Gastrocnemius medialis (tissue), 4 donors: Measurements from ENCODE around the gene METRNL. TPM values are rescaled to one million over a fixed set of nuclear protein-coding genes. Genes with fewer than 3 reads are reported as not detected.
"Not testable (repeated sequence)": the region's sequence is repeated elsewhere in the genome, so short reads cannot be mapped to it uniquely, and the experiment has no call there.

Experiments
- ATAC-seq, 2 donors: fragments of 150-250 bp; one replicate each; pipeline ENCODE4 v1.9.1; 2016
- DNase-seq, 2 donors: peaks; one replicate each; pipeline ENCODE4 v3.0.0-alpha.2; 2019
- H3K27ac ChIP-seq, 4 donors: fragments of 200-600 bp; sonication (generic); 1 replicate in 1 of 4; 2 replicates in 3 of 4; pipeline ENCODE4 v1.5.1; 2016 to 2018; ENCODE audit warnings: mild to moderate bottlenecking in 2 of 4, moderate library complexity in 1 of 4
- H3K27me3 ChIP-seq, 3 donors: fragments of 200-600 bp; sonication (generic) in 2 of 3; 1 replicate in 1 of 3; 2 replicates in 2 of 3; pipeline versions ENCODE4 v1.5.1 to v1.6.0; 2016 to 2019; ENCODE audit warnings: mild to moderate bottlenecking in 1 of 3, moderate library complexity in 1 of 3
- H3K36me3 ChIP-seq, 2 donors: fragments of 200-600 bp; sonication (generic) in 1 of 2; one replicate each; pipeline ENCODE4 v1.5.1; 2017 to 2018
- H3K4me1 ChIP-seq, 2 donors: fragments of 200-600 bp; sonication (generic) in 1 of 2; one replicate each; pipeline ENCODE4 v1.5.1; 2016 to 2017; ENCODE audit warnings: mild to moderate bottlenecking in 2 of 2
- H3K4me3 ChIP-seq, 4 donors: fragments of 200-600 bp; sonication (generic) in 3 of 4; 1 replicate in 1 of 4; 2 replicates in 3 of 4; pipeline ENCODE4 v1.5.1; 2016 to 2019; ENCODE audit warnings: mild to moderate bottlenecking in 2 of 4
- H3K9me3 ChIP-seq, 3 donors: fragments of 200-600 bp; sonication (generic) in 2 of 3; 1 replicate in 1 of 3; 2 replicates in 2 of 3; pipeline ENCODE4 v1.5.1; 2016 to 2019
- CTCF ChIP-seq, 5 experiments: fragments of 450-650 bp in 3 of 5; fragments of 200-600 bp in 2 of 5; sonication (generic) in 2 of 5; IDR thresholded peaks in 4 of 5; conservative IDR thresholded peaks in 1 of 5; 1 replicate in 4 of 5; 2 replicates in 1 of 5; pipeline ENCODE4 v1.5.1; 2016 to 2019; ENCODE audit warnings: antibody characterized with exemption in 5 of 5, mild to moderate bottlenecking in 3 of 5, moderate library complexity in 3 of 5
- POLR2A ChIP-seq, 2 donors: fragments of 450-650 bp; IDR thresholded peaks; one replicate each; pipeline ENCODE4 v1.6.1; 2017; ENCODE audit warnings: antibody characterized with exemption in 2 of 2, mild to moderate bottlenecking in 2 of 2, moderate library complexity in 2 of 2
- in situ Hi-C, 4 donors: fragments of 200-750 bp; cut with MboI; loops; one replicate each; pipeline versions ENCODE4 v1.15.0 to v1.8.0; 2017; ENCODE audit warnings: low sequenced_read_pairs in 4 of 4
- intact Hi-C: fragments of 100-400 bp; cut with DNase I; formaldehyde crosslinking; loops from one replicate; pipeline ENCODE4 v1.15.1; 2023; ENCODE audit warnings: low total_unique reads
- total RNA-seq, 4 donors: library from RNA; depleted of rRNA; stranded (reverse); fragments of >200 nt; gene quantifications; one replicate each; pipeline versions ENCODE4 v1.1.0 to v1.2.3, GENCODE V29; 2016

Gene METRNL
- total RNA-seq, 4 donors from 2014 or later, result 6.6 to 19.7 (median 11.1) TPM

GRCh38 chr17:83117583-83117982 lies 38.2 kb downstream of the METRNL start:
- Histone ChIP-seq H3K4me3 (no peak overlapping the region), H3K27ac (no peak overlapping the region), H3K36me3 (no peaks in the 10 kb centered on the region), H3K9me3 (no peaks in the 10 kb centered on the region), H3K4me1 (no peaks in the 10 kb centered on the region), H3K27me3 (peaks cover 11 to 20% (median 18%) of the 10 kb centered on the region in 3 donors)
- DNase-seq (no peak), ATAC-seq (no peak)
- TF ChIP-seq CTCF (IDR thresholded peaks at IDR 0.05 in 4 of 5, conservative IDR thresholded peaks at IDR 0.05 in 1 of 5), result no peak
- TF ChIP-seq POLR2A (IDR thresholded peaks at IDR 0.05), result no peak
- intact Hi-C loops (no loop called here), in situ Hi-C loops (no loop called here)

- no peak for TF ChIP-seq CTCF (IDR thresholded peaks at IDR 0.05 in 4 of 5, conservative IDR thresholded peaks at IDR 0.05 in 1 of 5)
- TF ChIP-seq POLR2A (IDR thresholded peaks at IDR 0.05), result no peak
- Histone ChIP-seq H3K4me1 (no peaks in the 10 kb centered on the region), H3K9me3 (no peaks in the 10 kb centered on the region), H3K4me3 (no peak overlapping the region), H3K27ac (no peak overlapping the region), H3K27me3 (peaks cover 11 to 25% (median 25%) of the 10 kb centered on the region in 3 donors), H3K36me3 (no peaks in the 10 kb centered on the region)
- intact Hi-C loops, result no loop called here
- in situ Hi-C loops, result no loop called here
- ATAC-seq, result no peak
- DNase-seq, result no peak
Measured at GRCh38 chr17:83118071-83118841, 38.8 kb downstream of the METRNL start.

- TF ChIP-seq POLR2A (IDR thresholded peaks at IDR 0.05), result no peak
- TF ChIP-seq CTCF (IDR thresholded peaks at IDR 0.05 in 4 of 5, conservative IDR thresholded peaks at IDR 0.05 in 1 of 5), result no peak
- no peaks in the 10 kb centered on the region for H3K4me1 ChIP-seq
- no peak overlapping the region for H3K4me3 ChIP-seq
- DNase-seq (no peak), ATAC-seq (no peak)
- in situ Hi-C loops (no loop called here), intact Hi-C loops (no loop called here)
- no peak overlapping the region for H3K27ac ChIP-seq
- H3K27me3 ChIP-seq, result peaks cover 11 to 37% (median 25%) of the 10 kb centered on the region in 3 donors
- no peaks in the 10 kb centered on the region for H3K36me3 ChIP-seq
- H3K9me3 ChIP-seq, result no peaks in the 10 kb centered on the region
Measured at GRCh38 chr17:83119987-83120864, 40.8 kb downstream of the METRNL start.

GRCh38 chr17:83121473-83121872 lies 42.1 kb downstream of the METRNL start:
- H3K27ac ChIP-seq, H3K36me3 ChIP-seq, DNase-seq, H3K9me3 ChIP-seq, intact Hi-C loops, H3K4me3 ChIP-seq, H3K4me1 ChIP-seq, in situ Hi-C loops, ATAC-seq: not testable (repeated sequence)
- H3K27me3 ChIP-seq, result peaks cover 11 to 37% (median 25%) of the 10 kb centered on the region in 3 donors
